A549 (cell line): ENCODE measurements around the gene CNOT3.
"Not testable (repeated sequence)": the region's sequence is repeated elsewhere in the genome, so short reads cannot be mapped to it uniquely, and the experiment has no call there.

ENCODE experiments used
- CEBPB ChIP-seq, 2 experiments: fragments of >200 bp in 1 of 2; sonication (Bioruptor Twin) in 1 of 2; formaldehyde crosslinking in 1 of 2; IDR thresholded peaks; 2 replicates each; pipeline ENCODE4 v1.6.1; 2012 to 2016
- CHD2 ChIP-seq: fragments of 150-350 bp; IDR thresholded peaks from 2 replicates; pipeline ENCODE4 v1.6.1; 2014; ENCODE audit warnings: low read length; ENCODE audit not compliant: partially characterized antibody
- EP300 ChIP-seq, 2 experiments: fragments of >200 bp; sonication (Bioruptor Twin); formaldehyde crosslinking; IDR thresholded peaks; 2 replicates in 1 of 2; 3 replicates in 1 of 2; pipeline ENCODE4 v1.6.1; 2016 to 2017
- HOXA7 ChIP-seq: fragments of 250-450 bp; sonication (Bioruptor Pico); IDR thresholded peaks from 2 replicates; pipeline ENCODE4 v1.5.0; 2020; ENCODE audit warnings: mild to moderate bottlenecking, moderate library complexity
- JUN ChIP-seq, 2 experiments: fragments of >200 bp; sonication (Bioruptor Twin); formaldehyde crosslinking; IDR thresholded peaks; 2 replicates in 1 of 2; 3 replicates in 1 of 2; pipeline ENCODE4 v1.6.1; 2016 to 2017
- MAFK ChIP-seq: fragments of 450-650 bp; IDR thresholded peaks from 2 replicates; pipeline ENCODE4 v1.6.1; 2014; ENCODE audit not compliant: partially characterized antibody
- MYC ChIP-seq: IDR thresholded peaks from 2 replicates; pipeline ENCODE4 v1.6.1; 2012; ENCODE audit warnings: mild to moderate bottlenecking, inconsistent platforms, low read length, improper control_type of control experiment, borderline replicate concordance
- POLR2A ChIP-seq: IDR thresholded peaks from 2 replicates; pipeline ENCODE4 v1.6.1; 2012; ENCODE audit warnings: mild to moderate bottlenecking, low read length
- RAD21 ChIP-seq, 2 experiments: fragments of >200 bp in 1 of 2; sonication (Bioruptor Twin) in 1 of 2; formaldehyde crosslinking in 1 of 2; IDR thresholded peaks in 1 of 2; conservative IDR thresholded peaks in 1 of 2; 2 replicates in 1 of 2; 3 replicates in 1 of 2; pipeline ENCODE4 v1.6.1; 2012 to 2018; ENCODE audit warnings: inconsistent platforms in 1 of 2
- SMC3 ChIP-seq: fragments of >200 bp; sonication (Bioruptor Twin); formaldehyde crosslinking; IDR thresholded peaks from 3 replicates; pipeline ENCODE4 v1.6.1; 2018; ENCODE audit warnings: inconsistent platforms
- TP53 ChIP-seq: fragments of 250-450 bp; sonication (Bioruptor Pico); IDR thresholded peaks from 2 replicates; pipeline ENCODE4 v1.5.0; 2021; ENCODE audit warnings: mild to moderate bottlenecking, moderate library complexity
- TF ChIP-seq, protein P1 (sequence below): fragments of >200 bp; sonication (Bioruptor Twin); formaldehyde crosslinking; IDR thresholded peaks from 3 replicates; pipeline ENCODE4 v1.5.1; 2016
- TF ChIP-seq, protein P2 (sequence below): IDR thresholded peaks from 2 replicates; pipeline ENCODE4 v1.6.1; 2012
- TF ChIP-seq, protein P3 (sequence below): fragments of 200-600 bp; sonication (generic); IDR thresholded peaks from 2 replicates; pipeline ENCODE4 v1.6.1; 2016; ENCODE audit warnings: antibody characterized with exemption, mild to moderate bottlenecking, moderate library complexity

DNA sequence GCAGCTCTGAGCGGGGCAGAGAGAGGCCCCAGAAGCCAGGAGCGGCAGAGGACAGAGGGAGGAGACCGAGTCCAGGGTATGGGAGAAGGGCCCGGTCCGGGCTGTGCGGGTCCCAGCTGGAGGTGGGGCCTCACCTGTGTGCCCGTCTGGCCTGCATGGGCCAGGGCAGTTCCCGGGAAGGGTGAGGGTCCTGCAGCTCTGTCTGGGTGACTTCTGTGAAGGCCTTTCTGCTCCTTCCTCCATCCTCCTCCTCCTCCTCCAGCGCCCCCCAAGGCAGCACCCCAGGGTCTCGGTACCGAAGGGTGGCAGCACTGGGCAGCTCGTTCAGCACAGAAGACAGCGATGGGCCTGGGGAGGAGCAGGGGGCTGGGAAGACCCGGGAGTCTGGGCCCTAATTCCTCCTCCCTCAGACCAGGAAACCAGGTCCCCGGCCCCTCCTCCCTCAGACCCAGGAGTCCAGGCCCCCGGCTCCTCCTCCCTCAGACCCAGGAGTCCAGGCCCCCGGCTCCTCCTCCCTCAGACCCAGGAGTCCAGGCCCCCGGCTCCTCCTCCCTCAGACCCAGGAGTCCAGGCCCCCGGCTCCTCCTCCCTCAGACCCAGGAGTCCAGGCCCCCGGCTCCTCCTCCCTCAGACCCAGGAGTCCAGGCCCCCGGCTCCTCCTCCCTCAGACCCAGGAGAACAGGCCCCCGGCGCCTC, 34.3 kb downstream of the CNOT3 start:
- TF ChIP-seq, protein P1, sequence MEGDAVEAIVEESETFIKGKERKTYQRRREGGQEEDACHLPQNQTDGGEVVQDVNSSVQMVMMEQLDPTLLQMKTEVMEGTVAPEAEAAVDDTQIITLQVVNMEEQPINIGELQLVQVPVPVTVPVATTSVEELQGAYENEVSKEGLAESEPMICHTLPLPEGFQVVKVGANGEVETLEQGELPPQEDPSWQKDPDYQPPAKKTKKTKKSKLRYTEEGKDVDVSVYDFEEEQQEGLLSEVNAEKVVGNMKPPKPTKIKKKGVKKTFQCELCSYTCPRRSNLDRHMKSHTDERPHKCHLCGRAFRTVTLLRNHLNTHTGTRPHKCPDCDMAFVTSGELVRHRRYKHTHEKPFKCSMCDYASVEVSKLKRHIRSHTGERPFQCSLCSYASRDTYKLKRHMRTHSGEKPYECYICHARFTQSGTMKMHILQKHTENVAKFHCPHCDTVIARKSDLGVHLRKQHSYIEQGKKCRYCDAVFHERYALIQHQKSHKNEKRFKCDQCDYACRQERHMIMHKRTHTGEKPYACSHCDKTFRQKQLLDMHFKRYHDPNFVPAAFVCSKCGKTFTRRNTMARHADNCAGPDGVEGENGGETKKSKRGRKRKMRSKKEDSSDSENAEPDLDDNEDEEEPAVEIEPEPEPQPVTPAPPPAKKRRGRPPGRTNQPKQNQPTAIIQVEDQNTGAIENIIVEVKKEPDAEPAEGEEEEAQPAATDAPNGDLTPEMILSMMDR = not testable (repeated sequence)
- not testable (repeated sequence) for TF ChIP-seq TP53 (CRISPR knock-in tag); MYC; MAFK; HOXA7 (CRISPR knock-in tag); POLR2A; CHD2; EP300 (IDR thresholded peaks at IDR 0.05); CEBPB (IDR thresholded peaks at IDR 0.05); SMC3; JUN (IDR thresholded peaks at IDR 0.05); RAD21 (conservative IDR thresholded peaks at IDR 0.05 in 1 of 2, IDR thresholded peaks at IDR 0.05 in 1 of 2)
- TF ChIP-seq, protein P2, sequence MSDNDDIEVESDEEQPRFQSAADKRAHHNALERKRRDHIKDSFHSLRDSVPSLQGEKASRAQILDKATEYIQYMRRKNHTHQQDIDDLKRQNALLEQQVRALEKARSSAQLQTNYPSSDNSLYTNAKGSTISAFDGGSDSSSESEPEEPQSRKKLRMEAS = not testable (repeated sequence)
- TF ChIP-seq, protein P3, sequence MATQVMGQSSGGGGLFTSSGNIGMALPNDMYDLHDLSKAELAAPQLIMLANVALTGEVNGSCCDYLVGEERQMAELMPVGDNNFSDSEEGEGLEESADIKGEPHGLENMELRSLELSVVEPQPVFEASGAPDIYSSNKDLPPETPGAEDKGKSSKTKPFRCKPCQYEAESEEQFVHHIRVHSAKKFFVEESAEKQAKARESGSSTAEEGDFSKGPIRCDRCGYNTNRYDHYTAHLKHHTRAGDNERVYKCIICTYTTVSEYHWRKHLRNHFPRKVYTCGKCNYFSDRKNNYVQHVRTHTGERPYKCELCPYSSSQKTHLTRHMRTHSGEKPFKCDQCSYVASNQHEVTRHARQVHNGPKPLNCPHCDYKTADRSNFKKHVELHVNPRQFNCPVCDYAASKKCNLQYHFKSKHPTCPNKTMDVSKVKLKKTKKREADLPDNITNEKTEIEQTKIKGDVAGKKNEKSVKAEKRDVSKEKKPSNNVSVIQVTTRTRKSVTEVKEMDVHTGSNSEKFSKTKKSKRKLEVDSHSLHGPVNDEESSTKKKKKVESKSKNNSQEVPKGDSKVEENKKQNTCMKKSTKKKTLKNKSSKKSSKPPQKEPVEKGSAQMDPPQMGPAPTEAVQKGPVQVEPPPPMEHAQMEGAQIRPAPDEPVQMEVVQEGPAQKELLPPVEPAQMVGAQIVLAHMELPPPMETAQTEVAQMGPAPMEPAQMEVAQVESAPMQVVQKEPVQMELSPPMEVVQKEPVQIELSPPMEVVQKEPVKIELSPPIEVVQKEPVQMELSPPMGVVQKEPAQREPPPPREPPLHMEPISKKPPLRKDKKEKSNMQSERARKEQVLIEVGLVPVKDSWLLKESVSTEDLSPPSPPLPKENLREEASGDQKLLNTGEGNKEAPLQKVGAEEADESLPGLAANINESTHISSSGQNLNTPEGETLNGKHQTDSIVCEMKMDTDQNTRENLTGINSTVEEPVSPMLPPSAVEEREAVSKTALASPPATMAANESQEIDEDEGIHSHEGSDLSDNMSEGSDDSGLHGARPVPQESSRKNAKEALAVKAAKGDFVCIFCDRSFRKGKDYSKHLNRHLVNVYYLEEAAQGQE = not testable (repeated sequence)
